GM21529 (cell line): ENCODE measurements around the gene ACTG1.

Experiments used
- ATAC-seq: cut with Tn5 transposase; IDR thresholded peaks from one replicate; pipeline ENCODE4 v1.9.1; 2021; ENCODE audit not compliant: unreplicated experiment

Gene ACTG1

GRCh38 chr17:81512562-81513371 lies at the start of gene ACTG1:
TSS of gene ACTG1 (minus strand) at chr17:81512799. CDS start at chr17:81512354, 445 bp downstream.
- peak; percentile 35 for ATAC-seq

- ATAC-seq, result no peak
These were observed 48.9 kb upstream of the ACTG1 start for GRCh38 chr17:81561494-81561885.

- ATAC-seq, result no peak
These were observed 46.6 kb upstream of the ACTG1 start for GRCh38 chr17:81558941-81559806.

GRCh38 chr17:81558115-81558468 lies 45.5 kb upstream of the ACTG1 start:
- no peak for ATAC-seq

- ATAC-seq, result no peak
These were observed 44.9 kb upstream of the ACTG1 start for GRCh38 chr17:81557276-81558114.

GRCh38 chr17:81556863-81557262 lies 44.3 kb upstream of the ACTG1 start:
- no peak for ATAC-seq

- ATAC-seq, result no peak
These were observed 43.6 kb upstream of the ACTG1 start for GRCh38 chr17:81556175-81556691.

GRCh38 chr17:81553616-81554181 lies 41.1 kb upstream of the ACTG1 start:
- no peak for ATAC-seq

GRCh38 chr17:81553018-81553615 lies 40.5 kb upstream of the ACTG1 start:
- ATAC-seq, result peak; percentile 36

GRCh38 chr17:81552244-81553017 lies 39.8 kb upstream of the ACTG1 start, which contains the start of gene FAAP100:
TSS of gene FAAP100 (minus strand) at chr17:81552353. CDS start at chr17:81552330, 23 bp downstream.
- ATAC-seq, result peak; percentile 37

- peak; percentile 4 for ATAC-seq
These were observed 39.1 kb upstream of the ACTG1 start for GRCh38 chr17:81551458-81552243.

GRCh38 chr17:81550830-81551457 lies 38.3 kb upstream of the ACTG1 start:
- no peak for ATAC-seq

GRCh38 chr17:81550285-81550684 lies 37.7 kb upstream of the ACTG1 start:
- no peak for ATAC-seq

GRCh38 chr17:81549826-81550225 lies 37.2 kb upstream of the ACTG1 start:
- no peak for ATAC-seq

GRCh38 chr17:81549031-81549557 lies 36.5 kb upstream of the ACTG1 start:
- no peak for ATAC-seq

GRCh38 chr17:81547614-81547982 lies 35.0 kb upstream of the ACTG1 start:
- ATAC-seq, result no peak

- ATAC-seq, result no peak
These were observed 34.5 kb upstream of the ACTG1 start for GRCh38 chr17:81546906-81547613.
